IPS-15b (cell line): Measurements from ENCODE around the gene CD163.
"Not testable (repeated sequence)": the region's sequence is repeated elsewhere in the genome, so short reads cannot be mapped to it uniquely, and the experiment has no call there.

Experiments
- H3K27me3 ChIP-seq: one replicate; pipeline ENCODE4 v1.6.1; 2013; ENCODE audit warnings: low read length; ENCODE audit not compliant: control insufficient read depth, insufficient read depth
- H3K36me3 ChIP-seq: one replicate; pipeline ENCODE4 v1.6.1; 2013; ENCODE audit warnings: low read length; ENCODE audit not compliant: control insufficient read depth, insufficient read depth
- H3K4me1 ChIP-seq: one replicate; pipeline ENCODE4 v1.6.1; 2013; ENCODE audit warnings: mild to moderate bottlenecking, low read length; ENCODE audit not compliant: control insufficient read depth, insufficient read depth
- H3K4me3 ChIP-seq: one replicate; pipeline ENCODE4 v1.5.1; 2013; ENCODE audit warnings: low read depth, low read length
- H3K9ac ChIP-seq: one replicate; pipeline ENCODE4 v1.6.1; 2013; ENCODE audit warnings: low read depth, mild to moderate bottlenecking, low read length
- H3K9me3 ChIP-seq: one replicate; pipeline ENCODE4 v1.6.1; 2013; ENCODE audit warnings: mild to moderate bottlenecking, low read length; ENCODE audit not compliant: control insufficient read depth, insufficient read depth

Gene CD163

DNA sequence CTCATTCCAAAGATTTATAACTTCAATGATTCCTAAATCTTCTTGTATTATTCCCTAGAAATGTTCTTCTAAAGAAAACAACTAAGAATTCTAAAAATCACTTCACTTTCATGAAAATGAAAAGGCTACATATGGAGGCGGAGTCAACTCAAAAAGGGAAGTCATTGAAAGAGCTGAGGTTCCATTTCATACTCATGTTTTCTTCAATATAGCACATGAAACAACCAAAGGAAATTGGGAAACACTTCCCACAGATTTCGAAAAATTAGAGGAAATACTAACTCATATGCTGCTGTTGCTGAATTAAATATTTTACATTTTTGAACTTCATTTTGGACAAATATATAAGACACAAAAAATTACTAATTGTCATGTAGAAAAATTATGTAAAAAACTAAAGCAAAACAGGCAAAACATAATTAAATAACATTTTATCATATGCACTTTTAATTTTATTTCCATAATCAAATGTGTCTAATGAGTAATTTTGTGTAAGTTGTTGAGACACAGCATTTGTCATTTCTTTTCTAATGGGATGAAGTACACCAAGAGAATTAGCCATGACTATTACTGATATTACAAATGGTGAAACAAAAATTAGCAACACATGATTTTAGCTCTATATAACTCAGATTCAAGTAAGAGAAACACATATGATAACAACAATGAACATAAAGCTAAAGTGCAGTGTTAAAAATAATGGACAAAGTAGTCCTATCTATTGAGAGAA, at the start of gene CD163:
Gene CD163 (minus strand): TSS at position 92 of the 730 bp plus-strand sequence. CDS start 87 bp downstream, at position 5.
- no peaks in the 10 kb centered on the region for H3K27me3 ChIP-seq
- no peaks in the 10 kb centered on the region for H3K36me3 ChIP-seq
- no peaks in the 10 kb centered on the region for H3K4me1 ChIP-seq
- no peak within 1 kb of the TSS for H3K4me3 ChIP-seq
- H3K9ac ChIP-seq, result no peak within 1 kb of the TSS
- H3K9me3 ChIP-seq, result no peaks in the 10 kb centered on the region

DNA sequence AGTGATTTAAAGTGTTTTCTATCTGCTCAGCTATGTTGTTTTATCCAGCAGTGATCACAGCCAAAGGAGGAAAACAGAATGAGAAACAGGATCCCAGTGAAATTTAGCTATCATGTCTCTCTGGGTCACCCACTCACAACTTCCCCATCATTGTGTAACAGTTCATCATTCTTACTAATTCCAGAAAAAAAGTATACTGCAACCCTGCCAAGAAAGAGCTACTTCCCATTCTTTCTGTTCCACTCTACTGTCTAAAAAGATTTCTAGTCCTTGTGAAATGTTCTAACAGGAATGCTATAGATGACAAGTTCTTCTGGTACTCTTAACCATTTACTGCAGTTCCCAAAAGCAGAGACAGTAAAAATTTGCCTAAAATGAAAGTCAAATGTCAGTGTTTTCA, 39.2 kb upstream of the CD163 start:
- Histone ChIP-seq H3K9ac (no peak overlapping the region), H3K36me3 (no peaks in the 10 kb centered on the region), H3K27me3 (no peaks in the 10 kb centered on the region), H3K4me3 (no peak overlapping the region), H3K4me1 (no peaks in the 10 kb centered on the region), H3K9me3 (no peaks in the 10 kb centered on the region)

DNA sequence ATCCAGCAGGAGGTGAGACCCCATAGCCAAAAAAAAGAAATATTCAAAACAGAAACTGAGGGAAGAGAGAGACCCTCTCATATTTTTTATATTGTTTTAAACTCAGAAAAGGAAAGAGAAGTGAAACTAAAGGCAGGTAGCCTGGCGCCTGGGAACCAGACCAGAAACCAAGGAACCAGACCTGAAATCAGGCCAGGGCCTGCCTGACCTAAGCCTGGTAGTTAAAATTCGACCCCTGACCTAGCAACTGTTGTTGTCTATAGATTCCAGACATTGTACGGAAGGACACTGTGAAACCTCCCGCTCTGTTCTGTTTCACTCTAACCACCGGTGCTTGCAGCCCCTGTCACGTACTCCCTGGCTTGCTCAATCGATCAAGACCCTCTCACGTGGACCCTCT, 38.5 kb upstream of the CD163 start:
- no peaks in the 10 kb centered on the region for H3K27me3 ChIP-seq
- H3K9me3 ChIP-seq, result no peaks in the 10 kb centered on the region
- no peak overlapping the region for H3K4me3 ChIP-seq
- no peak overlapping the region for H3K9ac ChIP-seq
- H3K36me3 ChIP-seq, result no peaks in the 10 kb centered on the region
- H3K4me1 ChIP-seq, result no peaks in the 10 kb centered on the region

DNA sequence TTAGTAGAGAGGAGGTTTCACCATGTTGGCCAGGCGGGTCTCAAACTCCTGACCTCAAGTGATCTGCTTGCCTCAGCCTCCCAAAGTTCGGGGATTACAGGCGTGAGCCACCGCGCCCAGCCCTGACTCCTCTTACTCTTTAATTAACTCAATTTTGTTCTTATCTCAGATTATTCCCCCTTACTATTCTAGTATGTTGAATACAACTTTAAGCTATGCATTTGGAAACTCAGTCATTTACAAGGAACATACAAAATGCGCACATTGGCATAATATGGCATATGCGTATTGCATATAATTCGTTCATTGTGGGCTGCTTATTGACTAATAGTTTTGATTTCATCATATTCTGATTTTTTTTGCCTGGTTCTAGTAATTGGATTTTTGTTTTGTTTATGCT, 10.8 kb upstream of the CD163 start:
- Histone ChIP-seq H3K4me1 (no peaks in the 10 kb centered on the region), H3K4me3 (no peak overlapping the region), H3K9me3 (peaks cover 3% of the 10 kb centered on the region), H3K27me3 (no peaks in the 10 kb centered on the region), H3K36me3 (no peaks in the 10 kb centered on the region), H3K9ac (no peak overlapping the region)

DNA sequence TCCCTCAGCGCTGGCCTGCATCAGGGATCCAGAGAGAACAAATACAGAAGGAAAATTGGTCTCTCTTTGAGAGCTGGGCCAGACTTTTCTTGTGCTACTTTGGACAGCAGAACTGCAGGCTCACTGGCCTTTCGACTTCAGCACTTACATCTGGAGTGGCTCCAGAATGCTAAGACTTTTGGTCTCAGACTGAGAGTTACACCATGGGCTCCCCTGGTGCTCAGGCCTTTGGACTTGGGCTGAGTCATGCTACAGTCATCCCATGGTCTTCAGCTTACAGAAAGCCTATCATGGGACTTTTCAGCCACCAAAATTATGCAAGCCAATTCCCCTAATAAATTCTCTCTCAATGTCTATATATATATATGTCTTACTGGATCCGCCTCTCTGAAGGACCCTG, 9.0 kb upstream of the CD163 start:
- Histone ChIP-seq H3K9me3 (peaks cover 3% of the 10 kb centered on the region), H3K36me3 (no peaks in the 10 kb centered on the region), H3K27me3 (no peaks in the 10 kb centered on the region), H3K4me3 (no peak overlapping the region), H3K9ac (no peak overlapping the region), H3K4me1 (no peaks in the 10 kb centered on the region)

DNA sequence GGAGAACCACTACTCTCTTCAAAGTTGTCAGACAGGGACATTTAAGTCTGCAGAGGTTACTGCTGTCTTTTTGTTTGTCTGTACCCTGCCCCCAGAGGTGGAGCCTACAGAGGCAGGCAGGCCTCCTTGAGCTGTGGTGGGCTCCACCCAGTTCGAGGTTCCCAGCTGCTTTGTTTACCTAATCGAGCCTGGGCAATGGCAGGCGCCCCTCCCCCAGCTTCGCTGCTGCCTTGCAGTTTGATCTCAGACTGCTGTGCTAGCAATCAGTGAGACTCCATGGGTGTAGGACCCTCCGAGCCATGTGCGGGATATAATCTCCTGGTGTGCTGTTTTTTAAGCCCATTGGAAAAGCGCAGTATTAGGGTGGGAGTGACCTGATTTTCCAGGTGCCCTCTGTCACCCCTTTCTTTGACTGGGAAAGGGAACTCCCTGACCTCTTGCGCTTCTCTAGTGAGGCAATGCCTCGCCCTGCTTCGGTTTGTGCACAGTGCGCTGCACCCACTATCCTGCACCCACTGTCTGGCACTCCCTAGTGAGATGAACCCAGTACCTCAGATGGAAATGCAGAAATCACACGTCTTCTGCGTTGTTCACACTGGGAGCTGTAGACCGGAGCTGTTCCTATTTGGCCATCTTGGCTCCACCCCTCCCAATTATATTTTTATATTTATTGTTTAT, 6.4 kb upstream of the CD163 start:
- H3K4me1 ChIP-seq, H3K9ac ChIP-seq, H3K4me3 ChIP-seq, H3K9me3 ChIP-seq, H3K27me3 ChIP-seq, H3K36me3 ChIP-seq: not testable (repeated sequence)

DNA sequence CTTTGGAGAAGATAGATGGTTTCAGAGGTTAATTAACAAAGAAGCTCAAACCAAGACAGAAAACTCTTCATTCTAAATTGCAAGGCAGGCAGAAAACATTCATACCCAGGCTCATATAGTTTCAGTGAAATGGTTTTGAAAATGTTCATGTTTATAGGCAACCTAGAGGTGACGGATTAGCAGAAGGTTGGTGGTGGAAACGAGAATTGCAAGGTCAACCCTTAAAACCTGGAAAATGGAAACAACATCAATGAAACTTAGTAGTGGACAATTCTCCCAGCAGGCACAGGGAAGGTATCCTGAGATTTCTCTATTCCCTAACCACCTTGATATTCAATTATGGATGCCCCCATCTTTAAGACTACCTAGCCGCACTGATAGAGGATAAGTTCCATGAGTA, 965 bp downstream of the CD163 start:
- H3K4me1 ChIP-seq, result no peaks in the 10 kb centered on the region
- H3K9ac ChIP-seq, result no peak overlapping the region
- H3K36me3 ChIP-seq, result no peaks in the 10 kb centered on the region
- no peak overlapping the region for H3K4me3 ChIP-seq
- no peaks in the 10 kb centered on the region for H3K27me3 ChIP-seq
- H3K9me3 ChIP-seq, result no peaks in the 10 kb centered on the region

DNA sequence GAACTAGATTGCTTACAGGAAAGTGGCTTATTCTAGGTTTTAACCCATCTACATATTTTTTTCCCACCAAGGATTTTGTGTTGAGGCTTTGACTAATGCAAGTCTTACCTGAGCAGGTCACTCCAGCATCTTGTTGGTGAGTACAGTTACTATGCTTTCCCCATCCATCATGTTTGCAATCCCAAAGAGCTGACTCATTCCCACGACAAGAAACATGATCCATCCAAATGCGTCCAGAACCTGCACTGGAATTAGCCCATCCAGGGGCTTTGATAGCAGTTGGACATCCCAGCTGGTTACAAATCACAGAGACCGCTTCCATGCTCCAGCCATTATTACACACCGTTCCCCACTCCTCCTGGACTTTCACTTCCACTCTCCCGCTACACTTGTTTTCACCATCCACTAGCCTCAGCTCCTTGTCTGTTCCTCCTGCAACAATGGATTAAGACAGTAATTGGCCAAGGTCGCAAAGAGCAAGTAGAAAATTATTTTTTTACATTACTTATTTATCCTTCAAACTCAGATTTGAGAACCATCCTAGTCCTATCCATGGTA, 2.5 kb downstream of the CD163 start:
- Histone ChIP-seq H3K9ac (no peak overlapping the region), H3K9me3 (no peaks in the 10 kb centered on the region), H3K4me3 (no peak overlapping the region), H3K36me3 (no peaks in the 10 kb centered on the region), H3K27me3 (no peaks in the 10 kb centered on the region), H3K4me1 (peaks cover 3% of the 10 kb centered on the region)

DNA sequence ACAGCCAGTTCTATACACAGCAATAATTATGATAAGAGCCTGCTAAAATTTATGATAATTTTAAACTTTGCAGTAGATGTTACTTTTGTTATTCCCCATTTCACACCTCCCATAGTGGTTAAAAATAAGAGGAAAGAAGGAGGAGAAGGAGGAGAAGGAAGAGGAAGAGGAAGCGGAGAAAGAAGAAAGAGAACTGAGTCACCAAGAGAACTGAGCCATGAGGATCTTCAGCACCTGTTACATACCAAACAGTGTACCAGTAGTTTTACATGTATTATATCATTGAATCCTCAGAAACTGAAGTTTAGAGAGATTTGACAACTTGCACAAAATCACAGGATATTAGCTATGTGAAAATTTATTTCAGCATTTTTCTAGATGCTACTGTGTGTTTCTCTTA, 3.9 kb downstream of the CD163 start:
- Histone ChIP-seq H3K9ac (no peak overlapping the region), H3K4me1 (peaks cover 3% of the 10 kb centered on the region), H3K27me3 (no peaks in the 10 kb centered on the region), H3K4me3 (no peak overlapping the region), H3K36me3 (no peaks in the 10 kb centered on the region), H3K9me3 (no peaks in the 10 kb centered on the region)

DNA sequence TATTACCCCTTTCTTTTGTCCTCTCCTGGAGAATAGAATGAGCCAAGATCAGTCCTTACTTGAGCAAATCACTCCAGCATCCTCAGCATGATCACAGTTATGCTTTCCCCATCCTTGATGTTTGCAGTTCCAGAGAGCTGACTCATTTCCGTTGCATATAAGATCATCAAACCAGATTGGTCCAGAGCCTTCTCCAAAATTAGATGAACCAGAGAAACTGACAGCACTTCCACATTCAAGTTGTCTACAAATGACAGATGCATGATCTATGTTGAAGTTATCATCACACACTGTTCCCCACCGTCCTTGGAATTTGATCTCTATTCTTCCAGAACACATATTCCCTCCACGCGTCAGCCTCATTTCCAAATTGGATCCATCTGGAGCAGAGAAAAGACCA, 4.8 kb downstream of the CD163 start:
- peaks cover 3% of the 10 kb centered on the region for H3K4me1 ChIP-seq

DNA sequence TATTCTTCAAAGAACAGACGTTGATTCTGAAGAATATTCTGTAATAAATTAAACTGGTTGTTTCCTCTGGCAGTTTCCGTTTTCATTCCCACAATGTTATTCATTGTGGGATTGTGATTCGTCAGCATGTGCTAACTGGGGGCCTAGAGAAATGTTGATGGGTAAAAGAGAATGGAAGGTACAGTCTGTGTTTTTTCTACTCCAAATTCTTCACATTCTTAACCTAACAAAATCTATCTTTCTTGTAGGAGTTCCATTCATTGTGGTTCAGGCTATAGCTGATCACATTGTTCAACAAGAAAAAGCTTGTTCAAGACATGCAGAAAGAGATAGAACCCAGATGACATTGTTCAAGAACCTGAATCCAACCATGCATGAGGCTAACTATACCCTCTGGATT, 5.9 kb downstream of the CD163 start:
- Histone ChIP-seq H3K9ac (no peak overlapping the region), H3K4me1 (peaks cover 3% of the 10 kb centered on the region), H3K4me3 (no peak overlapping the region), H3K36me3 (no peaks in the 10 kb centered on the region), H3K9me3 (no peaks in the 10 kb centered on the region), H3K27me3 (no peaks in the 10 kb centered on the region)

More for the DNA sequence above, 4.8 kb downstream of the CD163 start:
- Histone ChIP-seq H3K27me3 (no peaks in the 10 kb centered on the region), H3K9me3 (no peaks in the 10 kb centered on the region), H3K36me3 (no peaks in the 10 kb centered on the region), H3K9ac (no peak overlapping the region), H3K4me3 (no peak overlapping the region)

DNA sequence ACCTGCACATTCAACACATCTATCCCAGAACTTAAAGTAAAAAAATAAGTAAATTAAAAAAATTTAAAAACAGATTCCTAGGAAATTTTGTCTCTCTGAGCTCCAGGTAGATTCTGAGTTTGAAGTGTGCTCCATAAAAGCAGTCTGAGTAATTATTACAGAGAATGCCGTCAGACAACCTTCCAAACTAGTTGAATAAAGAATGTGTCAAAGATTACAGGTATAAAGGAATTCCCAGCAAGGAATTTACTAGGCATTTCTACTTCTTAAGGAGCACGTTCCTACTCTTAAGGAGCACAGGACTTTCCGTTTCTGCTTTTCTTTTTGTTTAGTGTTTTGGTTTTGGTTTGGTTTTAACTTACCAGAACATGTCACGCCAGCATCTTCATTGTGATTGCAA, 7.1 kb downstream of the CD163 start:
- no peaks in the 10 kb centered on the region for H3K27me3 ChIP-seq
- peaks cover 3% of the 10 kb centered on the region for H3K4me1 ChIP-seq
- H3K9ac ChIP-seq, result no peak overlapping the region
- no peaks in the 10 kb centered on the region for H3K36me3 ChIP-seq
- H3K9me3 ChIP-seq, result no peaks in the 10 kb centered on the region
- no peak overlapping the region for H3K4me3 ChIP-seq
